HUES48 (cell line): ENCODE measurements around the gene SETD1B.
"Not testable (repeated sequence)": the region's sequence is repeated elsewhere in the genome, so short reads cannot be mapped to it uniquely, and the experiment has no call there.

ENCODE experiments used
- H3K27ac ChIP-seq: one replicate; pipeline ENCODE4 v1.7.0; 2013; ENCODE audit warnings: low read depth, low read length, inconsistent platforms
- H3K27me3 ChIP-seq: 2 replicates; pipeline ENCODE4 v1.6.1; 2013; ENCODE audit warnings: mild to moderate bottlenecking, low read length; ENCODE audit not compliant: control insufficient read depth, insufficient read depth
- H3K36me3 ChIP-seq: 2 replicates; pipeline ENCODE4 v1.6.1; 2013; ENCODE audit warnings: low read length; ENCODE audit not compliant: control insufficient read depth, insufficient read depth
- H3K4me1 ChIP-seq: 2 replicates; pipeline ENCODE4 v1.6.1; 2013; ENCODE audit warnings: mild to moderate bottlenecking, low read length; ENCODE audit not compliant: control insufficient read depth, insufficient read depth
- H3K4me3 ChIP-seq: 2 replicates; pipeline ENCODE4 v1.5.1; 2013; ENCODE audit warnings: mild to moderate bottlenecking, low read depth, low read length
- H3K9ac ChIP-seq: 2 replicates; pipeline ENCODE4 v1.6.1; 2013; ENCODE audit warnings: mild to moderate bottlenecking, low read depth, low read length, moderate library complexity
- H3K9me3 ChIP-seq: 2 replicates; pipeline ENCODE4 v1.6.1; 2013; ENCODE audit warnings: low read length; ENCODE audit not compliant: control insufficient read depth, insufficient read depth

The SETD1B gene

GRCh38 chr12:121871467-121871866 lies 67.7 kb downstream of the SETD1B start:
- H3K9me3 ChIP-seq: no peaks in the 10 kb centered on the region
- H3K27me3 ChIP-seq: no peaks in the 10 kb centered on the region
- no peak overlapping the region for H3K27ac ChIP-seq
- H3K9ac ChIP-seq: no peak overlapping the region
- no peaks in the 10 kb centered on the region for H3K4me1 ChIP-seq
- no peaks in the 10 kb centered on the region for H3K36me3 ChIP-seq
- no peak overlapping the region for H3K4me3 ChIP-seq

- H3K9me3 ChIP-seq: no peaks in the 10 kb centered on the region
- H3K27me3 ChIP-seq: no peaks in the 10 kb centered on the region
- H3K27ac ChIP-seq: no peak overlapping the region
- H3K4me1 ChIP-seq: no peaks in the 10 kb centered on the region
- H3K4me3 ChIP-seq: no peak overlapping the region
- no peak overlapping the region for H3K9ac ChIP-seq
- H3K36me3 ChIP-seq: no peaks in the 10 kb centered on the region
Measured at GRCh38 chr12:121872546-121873215, 68.9 kb downstream of the SETD1B start.

GRCh38 chr12:121873216-121873569 lies 69.4 kb downstream of the SETD1B start:
- no peaks in the 10 kb centered on the region for H3K27me3 ChIP-seq
- no peak overlapping the region for H3K9ac ChIP-seq
- H3K4me3 ChIP-seq: no peak overlapping the region
- no peaks in the 10 kb centered on the region for H3K36me3 ChIP-seq
- no peak overlapping the region for H3K27ac ChIP-seq
- H3K4me1 ChIP-seq: no peaks in the 10 kb centered on the region
- H3K9me3 ChIP-seq: no peaks in the 10 kb centered on the region

- no peaks in the 10 kb centered on the region for H3K9me3 ChIP-seq
- H3K9ac ChIP-seq: no peak overlapping the region
- no peak overlapping the region for H3K27ac ChIP-seq
- no peaks in the 10 kb centered on the region for H3K36me3 ChIP-seq
- H3K4me3 ChIP-seq: no peak overlapping the region
- H3K4me1 ChIP-seq: no peaks in the 10 kb centered on the region
- no peaks in the 10 kb centered on the region for H3K27me3 ChIP-seq
Measured at GRCh38 chr12:121874071-121874470, 70.3 kb downstream of the SETD1B start.

GRCh38 chr12:121875582-121875981 lies 71.8 kb downstream of the SETD1B start:
- H3K36me3 ChIP-seq: no peaks in the 10 kb centered on the region
- no peaks in the 10 kb centered on the region for H3K4me1 ChIP-seq
- H3K9ac ChIP-seq: no peak overlapping the region
- H3K27ac ChIP-seq: no peak overlapping the region
- H3K4me3 ChIP-seq: no peak overlapping the region
- no peaks in the 10 kb centered on the region for H3K27me3 ChIP-seq
- no peaks in the 10 kb centered on the region for H3K9me3 ChIP-seq

GRCh38 chr12:121876080-121876447 lies 72.3 kb downstream of the SETD1B start:
- H3K27ac ChIP-seq, H3K4me1 ChIP-seq, H3K27me3 ChIP-seq, H3K36me3 ChIP-seq, H3K4me3 ChIP-seq, H3K9ac ChIP-seq, H3K9me3 ChIP-seq: not testable (repeated sequence)
